GM13977 (cell line): Measurements from ENCODE around the gene CDC42BPA.

Experiments used
- DNase-seq: peaks from one replicate; pipeline ENCODE4 v3.0.0; 2012; ENCODE audit warnings: low spot score
- in situ Hi-C: fragments of 300-500 bp; cut with MboI; formaldehyde crosslinking; loops from one replicate; pipeline ENCODE4 v1.12.0; 2022; ENCODE audit warnings: low sequenced_read_pairs, low pct_unique_long_range_greater_than_20kb, mixed read lengths, inconsistent platforms; ENCODE audit not compliant: unreplicated experiment
- TF ChIP-seq, protein P1 (sequence below): IDR thresholded peaks from 2 replicates; pipeline ENCODE4 v1.5.1; 2012; ENCODE audit warnings: mild to moderate bottlenecking, control low read depth; ENCODE audit not compliant: insufficient read depth; ENCODE audit errors: extremely low read depth, missing control alignments

CDC42BPA gene

GRCh38 chr1:227166559-227166958 is 151.7 kb downstream of the CDC42BPA start:
- in situ Hi-C loops = no loop called here
- DNase-seq = no peak
- TF ChIP-seq, protein P1, sequence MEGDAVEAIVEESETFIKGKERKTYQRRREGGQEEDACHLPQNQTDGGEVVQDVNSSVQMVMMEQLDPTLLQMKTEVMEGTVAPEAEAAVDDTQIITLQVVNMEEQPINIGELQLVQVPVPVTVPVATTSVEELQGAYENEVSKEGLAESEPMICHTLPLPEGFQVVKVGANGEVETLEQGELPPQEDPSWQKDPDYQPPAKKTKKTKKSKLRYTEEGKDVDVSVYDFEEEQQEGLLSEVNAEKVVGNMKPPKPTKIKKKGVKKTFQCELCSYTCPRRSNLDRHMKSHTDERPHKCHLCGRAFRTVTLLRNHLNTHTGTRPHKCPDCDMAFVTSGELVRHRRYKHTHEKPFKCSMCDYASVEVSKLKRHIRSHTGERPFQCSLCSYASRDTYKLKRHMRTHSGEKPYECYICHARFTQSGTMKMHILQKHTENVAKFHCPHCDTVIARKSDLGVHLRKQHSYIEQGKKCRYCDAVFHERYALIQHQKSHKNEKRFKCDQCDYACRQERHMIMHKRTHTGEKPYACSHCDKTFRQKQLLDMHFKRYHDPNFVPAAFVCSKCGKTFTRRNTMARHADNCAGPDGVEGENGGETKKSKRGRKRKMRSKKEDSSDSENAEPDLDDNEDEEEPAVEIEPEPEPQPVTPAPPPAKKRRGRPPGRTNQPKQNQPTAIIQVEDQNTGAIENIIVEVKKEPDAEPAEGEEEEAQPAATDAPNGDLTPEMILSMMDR = no peak

GRCh38 chr1:227161470-227161869 is 156.8 kb downstream of the CDC42BPA start:
- TF ChIP-seq, protein P1 = no peak
- no peak for DNase-seq
- in situ Hi-C loops = no loop called here

DNA sequence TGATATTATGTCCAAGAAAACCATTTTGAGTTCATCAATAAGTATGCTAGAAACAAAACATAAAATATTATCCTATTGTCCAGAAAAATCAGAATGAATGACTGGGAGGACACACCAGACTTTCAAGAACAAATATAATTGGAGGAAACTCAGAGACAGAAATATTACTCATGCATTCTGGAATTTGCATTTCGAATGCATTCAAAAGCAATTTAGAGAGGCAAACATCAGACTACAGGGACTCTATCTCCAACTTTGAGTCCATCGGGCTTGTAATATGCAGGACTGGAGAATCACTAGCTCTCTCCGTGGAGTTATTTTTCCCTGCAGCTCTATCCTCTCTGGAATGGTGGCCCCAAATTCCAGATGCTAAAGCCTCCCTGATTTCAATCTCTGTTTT is 161.8 kb downstream of the CDC42BPA start:
- TF ChIP-seq, protein P1 = no peak
- no peak for DNase-seq
- in situ Hi-C loops = no loop called here

- in situ Hi-C loops = no loop called here
- TF ChIP-seq, protein P1 = no peak
Measured at GRCh38 chr1:227155688-227156087, 162.6 kb downstream of the CDC42BPA start.

GRCh38 chr1:227155004-227155403 is 163.3 kb downstream of the CDC42BPA start:
- TF ChIP-seq, protein P1 = no peak
- DNase-seq = no peak
- in situ Hi-C loops = no loop called here

More at GRCh38 chr1:227155688-227156087, 162.6 kb downstream of the CDC42BPA start:
- no peak for DNase-seq

DNA sequence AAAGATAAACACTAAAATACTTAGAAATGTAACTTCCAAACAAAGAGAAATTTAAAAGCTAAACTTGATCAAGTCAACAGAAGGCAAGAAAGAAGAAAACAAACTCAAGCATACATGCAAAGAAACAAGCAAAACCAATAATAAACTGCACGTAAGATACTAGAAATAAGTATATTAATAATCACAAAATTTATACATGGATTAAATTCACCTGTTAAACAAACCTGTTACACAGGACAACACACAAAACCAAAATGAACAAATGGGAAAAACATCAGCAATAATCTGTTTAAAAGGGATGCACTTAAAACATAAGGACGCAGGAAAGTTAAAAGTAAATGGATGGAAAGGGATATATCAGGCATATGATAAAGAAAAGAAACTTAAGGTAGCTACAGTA is 165.8 kb downstream of the CDC42BPA start:
- TF ChIP-seq, protein P1 = no peak
- no peak for DNase-seq
- in situ Hi-C loops = no loop called here

- TF ChIP-seq, protein P1 = no peak
- DNase-seq = no peak
- in situ Hi-C loops = no loop called here
Measured at GRCh38 chr1:227140376-227140775, 177.9 kb downstream of the CDC42BPA start.
